ENCODE measurements around the gene SOX13. TPM values are rescaled to one million over a fixed set of nuclear protein-coding genes. Genes with fewer than 3 reads are reported as not detected.

The SOX13 gene
- total and polyA plus RNA-seq, 10 of the 15 experiments (the other 5 are each of a cell fraction or from before 2014, with no cell fraction given), result 0.04 to 0.31 (median 0.11) TPM; not detected in 7

DNA sequence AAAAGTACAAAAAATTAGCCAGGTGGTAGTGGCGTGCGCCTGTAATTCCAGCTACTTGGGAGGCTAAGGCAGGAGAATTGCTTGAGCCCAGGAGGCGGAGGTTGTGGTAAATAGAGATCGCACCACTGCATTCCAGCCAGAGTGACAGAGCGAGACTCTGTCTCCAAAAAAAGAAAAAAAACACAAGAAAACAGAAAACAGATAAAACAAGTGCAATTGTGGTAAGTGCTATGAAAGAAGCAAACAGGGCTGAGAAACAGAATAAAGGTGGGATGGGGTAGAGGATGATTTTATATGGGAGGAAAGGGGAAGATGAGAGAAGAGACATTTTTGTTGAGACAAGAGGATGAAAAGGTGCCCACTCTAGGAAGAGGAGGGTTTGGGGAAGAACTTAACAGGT, 5.0 kb upstream of the SOX13 start:
- no peak overlapping the region for H3K4me2 ChIP-seq (ENCODE audit: control insufficient read depth, insufficient read depth)
- H3K27me3 ChIP-seq (replicated peaks in 1 of 2; ENCODE audit: control insufficient read depth in 2 of 2, insufficient read depth in 2 of 2, low read length in 1 of 2), result peaks cover 0 to 1% of the 10 kb centered on the region in 2 experiments; a peak in 1 of 4 replicates
- no peaks in the 10 kb centered on the region for H3K9me3 ChIP-seq (replicated peaks; ENCODE audit: control insufficient read depth, insufficient read depth, low read length)
- H3K4me1 ChIP-seq (ENCODE audit: control insufficient read depth, insufficient read depth, low read length), result no peaks in the 10 kb centered on the region
- TF ChIP-seq PRDM15 (CRISPR knock-in tag; IDR thresholded peaks at IDR 0.05), result no peak
- TF ChIP-seq BHLHE40 (IDR thresholded peaks at IDR 0.05; ENCODE audit: borderline replicate concordance in 1 of 2, low read depth in 2 of 2, low read length in 1 of 2), result no peak
- no peak for TF ChIP-seq CBX5 (IDR thresholded peaks at IDR 0.05; ENCODE audit: low read depth)
- TF ChIP-seq ATF7 (IDR thresholded peaks at IDR 0.05; ENCODE audit: low read depth), result no peak
- TF ChIP-seq E2F4 (IDR thresholded peaks at IDR 0.05; ENCODE audit: low read depth, low read length), result no peak
- no peak for TF ChIP-seq CEBPB (IDR thresholded peaks at IDR 0.05; ENCODE audit: borderline replicate concordance in 1 of 2, low read depth in 2 of 2, low read length in 2 of 2)
- no peak overlapping the region for H3K27ac ChIP-seq (ENCODE audit: control insufficient read depth, insufficient read depth)
- no peaks in the 10 kb centered on the region for H3K36me3 ChIP-seq (ENCODE audit: control insufficient read depth in 2 of 2, insufficient read depth in 2 of 2, low read length in 1 of 2)
- no peaks in the 10 kb centered on the region for H4K20me1 ChIP-seq (ENCODE audit: control insufficient read depth, insufficient read depth)
- no peak overlapping the region for H2AFZ ChIP-seq (ENCODE audit: control insufficient read depth, low read depth, low read length)
- no peak for ATAC-seq
- FAIRE-seq, result no peak
- in situ Hi-C loops (cut with MboI), result no loop called here
- RAD21 ChIA-PET (ENCODE audit: unreplicated experiment), result no interaction called here
- SMC1A ChIA-PET (ENCODE audit: uncharacterized antibody, unreplicated experiment), result no interaction called here
- H3K4me3 ChIP-seq, result no peak overlapping the region
- H3K9ac ChIP-seq (ENCODE audit: control insufficient read depth, insufficient read depth, low read length), result no peak overlapping the region
- no peaks in the 10 kb centered on the region for H3K79me2 ChIP-seq (ENCODE audit: control insufficient read depth, insufficient read depth, low read length)
- DNase-seq (ENCODE audit: low read depth, low spot score), result no peak
- POLR2A ChIA-PET, result no interaction called here
- CTCF ChIA-PET, result no interaction called here
- BruUV-seq (replicated peaks), result no TSS peak
- intact Hi-C loops (cut with micrococcal nuclease; ENCODE audit: unreplicated experiment), result no loop called here
- WGBS (ENCODE audit: insufficient coverage, insufficient replicate concordance, low lambda C conversion rate, missing lambda C conversion rate), result 60% methylated on average over 5 of the region's 5 CpGs
